H9 (cell line): ENCODE measurements around the gene SRSF7. TPM values are rescaled to one million over a fixed set of nuclear protein-coding genes. Genes with fewer than 3 reads are reported as not detected.
A peak's percentile ranks its signal among the peaks of the same experiment; 100 is the strongest.

Source experiments
- DNase-seq: peaks from one replicate; pipeline ENCODE4 v3.0.0-alpha.2; 2017
- H2AFZ ChIP-seq: one replicate; pipeline ENCODE4 v1.6.1; 2013; ENCODE audit warnings: mild to moderate bottlenecking, low read length, control low read depth, moderate library complexity
- H2AK5ac ChIP-seq: 2 replicates; pipeline ENCODE4 v1.6.1; 2013; ENCODE audit warnings: low read length, control low read depth, mixed read lengths; ENCODE audit not compliant: insufficient read length
- H2BK120ac ChIP-seq: one replicate; pipeline ENCODE4 v1.6.1; 2013; ENCODE audit warnings: low read depth, mild to moderate bottlenecking, low read length, control low read depth, inconsistent platforms; ENCODE audit not compliant: poor library complexity, severe bottlenecking
- H2BK12ac ChIP-seq: 2 replicates; pipeline ENCODE4 v1.6.1; 2013; ENCODE audit warnings: low read length, control low read depth, mixed read lengths, low read depth; ENCODE audit not compliant: insufficient read length
- H2BK15ac ChIP-seq: 2 replicates; pipeline ENCODE4 v1.6.1; 2013; ENCODE audit warnings: low read depth, low read length, control low read depth
- H2BK20ac ChIP-seq: one replicate; pipeline ENCODE4 v1.6.1; 2013; ENCODE audit warnings: low read depth, mild to moderate bottlenecking, low read length, control low read depth, inconsistent platforms; ENCODE audit not compliant: poor library complexity, severe bottlenecking
- H2BK5ac ChIP-seq: 2 replicates; pipeline ENCODE4 v1.6.1; 2013; ENCODE audit warnings: low read length, control low read depth, mixed read lengths; ENCODE audit not compliant: insufficient read length
- H3K14ac ChIP-seq: 2 replicates; pipeline ENCODE4 v1.6.1; 2013; ENCODE audit warnings: low read length, control low read depth; ENCODE audit not compliant: insufficient read depth
- H3K18ac ChIP-seq: 2 replicates; pipeline ENCODE4 v1.6.1; 2013; ENCODE audit warnings: low read depth, mild to moderate bottlenecking, mixed read lengths, low read length, control low read depth; ENCODE audit not compliant: insufficient read length
- H3K23ac ChIP-seq: 2 replicates; pipeline ENCODE4 v1.6.1; 2013; ENCODE audit warnings: low read length, control low read depth, mixed read lengths, low read depth; ENCODE audit not compliant: insufficient read length
- H3K23me2 ChIP-seq: 2 replicates; pipeline ENCODE4 v1.6.1; 2013; ENCODE audit warnings: low read depth, mild to moderate bottlenecking, mixed read lengths, low read length, control low read depth; ENCODE audit not compliant: insufficient read length, poor library complexity, severe bottlenecking
- H3K27ac ChIP-seq: 2 replicates; pipeline ENCODE4 v1.5.1; 2013; ENCODE audit warnings: low read length, control low read depth, mixed read lengths, low read depth; ENCODE audit not compliant: insufficient read length
- H3K27me3 ChIP-seq: 2 replicates; pipeline ENCODE4 v1.6.1; 2013; ENCODE audit warnings: low read length, control low read depth, inconsistent platforms; ENCODE audit not compliant: insufficient read depth
- H3K4ac ChIP-seq: 2 replicates; pipeline ENCODE4 v1.6.1; 2013; ENCODE audit warnings: low read depth, mild to moderate bottlenecking, control low read depth, inconsistent platforms, low read length, moderate library complexity
- H3K4me1 ChIP-seq: 2 replicates; pipeline ENCODE4 v1.6.1; 2013; ENCODE audit warnings: low read length, control low read depth, inconsistent platforms; ENCODE audit not compliant: insufficient read depth
- H3K4me2 ChIP-seq: 2 replicates; pipeline ENCODE4 v1.6.1; 2013; ENCODE audit warnings: low read length, control low read depth, mixed read lengths; ENCODE audit not compliant: insufficient read length, insufficient read depth
- H3K56ac ChIP-seq: 2 replicates; pipeline ENCODE4 v1.6.1; 2013; ENCODE audit warnings: low read depth, mild to moderate bottlenecking, mixed read lengths, low read length, control low read depth; ENCODE audit not compliant: insufficient read length
- H3K79me1 ChIP-seq: 2 replicates; pipeline ENCODE4 v1.6.1; 2013; ENCODE audit warnings: low read depth, mild to moderate bottlenecking, moderate library complexity, low read length, control low read depth, inconsistent platforms; ENCODE audit not compliant: insufficient read depth, poor library complexity, severe bottlenecking
- H3K79me2 ChIP-seq: 2 replicates; pipeline ENCODE4 v1.6.1; 2013; ENCODE audit warnings: low read length, control low read depth, inconsistent platforms; ENCODE audit not compliant: insufficient read depth
- H3K9ac ChIP-seq: 2 replicates; pipeline ENCODE4 v1.6.1; 2013; ENCODE audit warnings: low read length, control low read depth, mixed read lengths; ENCODE audit not compliant: insufficient read length; ENCODE audit errors: extremely low read depth
- H3K9me3 ChIP-seq: one replicate; pipeline ENCODE4 v1.6.1; 2013; ENCODE audit warnings: low read depth, low read length, inconsistent platforms; ENCODE audit not compliant: control insufficient read depth
- H3T11ph ChIP-seq: one replicate; pipeline ENCODE4 v1.6.1; 2013; ENCODE audit warnings: mild to moderate bottlenecking, low read length, control low read depth, inconsistent platforms
- H4K20me1 ChIP-seq: one replicate; pipeline ENCODE4 v1.6.1; 2013; ENCODE audit not compliant: control insufficient read depth, insufficient read length, insufficient read depth
- H4K5ac ChIP-seq: 2 replicates; pipeline ENCODE4 v1.6.1; 2013; ENCODE audit warnings: low read depth, mild to moderate bottlenecking, mixed read lengths, low read length, control low read depth; ENCODE audit not compliant: insufficient read length
- H4K8ac ChIP-seq: replicated peaks from 2 replicates; pipeline ENCODE4 v1.6.1; 2013; ENCODE audit warnings: low read length, control low read depth, mixed read lengths, low read depth; ENCODE audit not compliant: insufficient read length
- H4K91ac ChIP-seq: 2 replicates; pipeline ENCODE4 v1.6.1; 2013; ENCODE audit warnings: low read depth, mild to moderate bottlenecking, moderate library complexity, mixed read lengths, low read length, control low read depth; ENCODE audit not compliant: insufficient read length
- H3K27ac Mint-ChIP-seq, 3 experiments: 2 replicates in 2 of 3; 3 replicates in 1 of 3; pipeline ENCODE4 v1.8.0; 2020 to 2021; ENCODE audit warnings: mixed read lengths in 3 of 3, mild to moderate bottlenecking in 1 of 3, moderate library complexity in 1 of 3
- H3K27me3 Mint-ChIP-seq: 2 replicates; pipeline ENCODE4 v1.8.0; 2021; ENCODE audit warnings: low read depth, mild to moderate bottlenecking, moderate library complexity, mixed read lengths
- H3K36me3 Mint-ChIP-seq, 3 experiments: 2 replicates in 2 of 3; 3 replicates in 1 of 3; pipeline ENCODE4 v1.8.0; 2020 to 2021; ENCODE audit warnings: low read depth in 3 of 3, mixed read lengths in 3 of 3; ENCODE audit not compliant: insufficient read depth in 1 of 3
- H3K4me1 Mint-ChIP-seq, 2 experiments: 2 replicates each; pipeline ENCODE4 v1.8.0; 2020; ENCODE audit warnings: mixed read lengths in 2 of 2
- H3K4me3 Mint-ChIP-seq, 2 experiments: 2 replicates in 1 of 2; 3 replicates in 1 of 2; pipeline ENCODE4 v1.8.0; 2020 to 2021; ENCODE audit warnings: mild to moderate bottlenecking in 2 of 2, mixed read lengths in 2 of 2, moderate library complexity in 1 of 2
- H3K9me3 Mint-ChIP-seq, 2 experiments: 2 replicates in 1 of 2; 3 replicates in 1 of 2; pipeline ENCODE4 v1.8.0; 2020; ENCODE audit warnings: mild to moderate bottlenecking in 2 of 2, mixed read lengths in 2 of 2, moderate library complexity in 1 of 2
- total RNA-seq: library from RNA; stranded (reverse); gene quantifications from 2 replicates; pipeline ENCODE4 v1.2.1, GENCODE V29; 2021
- TF ChIP-seq, protein P1 (sequence below): fragments of 200-600 bp; sonication (generic); conservative IDR thresholded peaks from 3 replicates; pipeline ENCODE4 v1.8.0; 2021; ENCODE audit warnings: antibody characterized with exemption, mild to moderate bottlenecking

The SRSF7 gene
- total RNA-seq, 1 experiment from 2014 or later, result 576 TPM

- H2BK15ac ChIP-seq, result no peak overlapping the region
- H3K27ac Mint-ChIP-seq, result 0 out of 7 replicates have a peak overlapping the region, but pooled peaks of 1 of the 3 experiments have one; percentile 5
- H3K27me3 Mint-ChIP-seq, result no peaks in the 10 kb centered on the region
- no peak overlapping the region for H2BK12ac ChIP-seq
- no peaks in the 10 kb centered on the region for H3K23me2 ChIP-seq
- TF ChIP-seq, protein P1, sequence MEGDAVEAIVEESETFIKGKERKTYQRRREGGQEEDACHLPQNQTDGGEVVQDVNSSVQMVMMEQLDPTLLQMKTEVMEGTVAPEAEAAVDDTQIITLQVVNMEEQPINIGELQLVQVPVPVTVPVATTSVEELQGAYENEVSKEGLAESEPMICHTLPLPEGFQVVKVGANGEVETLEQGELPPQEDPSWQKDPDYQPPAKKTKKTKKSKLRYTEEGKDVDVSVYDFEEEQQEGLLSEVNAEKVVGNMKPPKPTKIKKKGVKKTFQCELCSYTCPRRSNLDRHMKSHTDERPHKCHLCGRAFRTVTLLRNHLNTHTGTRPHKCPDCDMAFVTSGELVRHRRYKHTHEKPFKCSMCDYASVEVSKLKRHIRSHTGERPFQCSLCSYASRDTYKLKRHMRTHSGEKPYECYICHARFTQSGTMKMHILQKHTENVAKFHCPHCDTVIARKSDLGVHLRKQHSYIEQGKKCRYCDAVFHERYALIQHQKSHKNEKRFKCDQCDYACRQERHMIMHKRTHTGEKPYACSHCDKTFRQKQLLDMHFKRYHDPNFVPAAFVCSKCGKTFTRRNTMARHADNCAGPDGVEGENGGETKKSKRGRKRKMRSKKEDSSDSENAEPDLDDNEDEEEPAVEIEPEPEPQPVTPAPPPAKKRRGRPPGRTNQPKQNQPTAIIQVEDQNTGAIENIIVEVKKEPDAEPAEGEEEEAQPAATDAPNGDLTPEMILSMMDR, result no peak
- H2AFZ ChIP-seq, result no peak overlapping the region
- H3K4me1 ChIP-seq, result no peaks in the 10 kb centered on the region
- H3T11ph ChIP-seq, result no peak overlapping the region
- no peaks in the 10 kb centered on the region for H4K20me1 ChIP-seq
- no peak overlapping the region for H2BK5ac ChIP-seq
- H3K4me2 ChIP-seq, result no peak overlapping the region
- H2BK120ac ChIP-seq, result no peak overlapping the region
- no peaks in the 10 kb centered on the region for H3K79me2 ChIP-seq
- no peaks in the 10 kb centered on the region for H3K4me1 Mint-ChIP-seq
- H3K23ac ChIP-seq, result no peak overlapping the region
- no peak overlapping the region for H3K56ac ChIP-seq
- no peak overlapping the region for H2AK5ac ChIP-seq
- H3K14ac ChIP-seq, result no peak overlapping the region
- no peaks in the 10 kb centered on the region for H3K9me3 ChIP-seq
- H4K91ac ChIP-seq, result no peak overlapping the region
- DNase-seq, result no peak
- no peaks in the 10 kb centered on the region for H3K27me3 ChIP-seq
- no peaks in the 10 kb centered on the region for H3K9me3 Mint-ChIP-seq
- no peaks in the 10 kb centered on the region; a peak in 1 of 7 replicates for H3K36me3 Mint-ChIP-seq
- no peak overlapping the region for H3K9ac ChIP-seq
- H3K18ac ChIP-seq, result no peak overlapping the region
- H4K5ac ChIP-seq, result no peak overlapping the region
- H3K27ac ChIP-seq, result no peak overlapping the region
- H4K8ac ChIP-seq, result no peak overlapping the region
- no peak overlapping the region for H3K4ac ChIP-seq
- H3K4me3 Mint-ChIP-seq, result no peak overlapping the region
- H3K79me1 ChIP-seq, result no peaks in the 10 kb centered on the region
- H2BK20ac ChIP-seq, result no peak overlapping the region
Observed at GRCh38 chr2:38700881-38701458, 50.2 kb downstream of the SRSF7 start.
